Activated T-helper 1 cell treated with anti-CD3 and anti-CD28 coated beads, Interleukin-2, amount 50 U/mL, for 16 hours (primary cell): ENCODE results near the gene CPNE4.
"Not testable (repeated sequence)": the region's sequence is repeated elsewhere in the genome, so short reads cannot be mapped to it uniquely, and the experiment has no call there.

Experiments used
- DNase-seq, 2 donors: peaks; one replicate each; pipeline ENCODE4 v3.0.0-alpha.2; 2020; ENCODE audit warnings: low read depth in 1 of 2, low spot score in 1 of 2

CPNE4 gene

GRCh38 chr3:131963442-131963841, 71.4 kb downstream of the CPNE4 start:
- DNase-seq = not testable (repeated sequence)

GRCh38 chr3:131962982-131963381, 71.8 kb downstream of the CPNE4 start:
- DNase-seq = no peak

- no peak for DNase-seq
Observed at GRCh38 chr3:131960324-131960723, 74.5 kb downstream of the CPNE4 start.

GRCh38 chr3:131957980-131958379, 76.8 kb downstream of the CPNE4 start:
- DNase-seq = no peak

- no peak for DNase-seq
Observed at GRCh38 chr3:131957511-131957910, 77.3 kb downstream of the CPNE4 start.

- DNase-seq = no peak
Observed at GRCh38 chr3:131948806-131949205, 86.0 kb downstream of the CPNE4 start.

GRCh38 chr3:131944676-131945075, 90.1 kb downstream of the CPNE4 start:
- no peak for DNase-seq

- DNase-seq = no peak
Observed at GRCh38 chr3:131933665-131934064, 101.1 kb downstream of the CPNE4 start.

- DNase-seq = no peak
Observed at GRCh38 chr3:131928593-131928992, 106.2 kb downstream of the CPNE4 start.

GRCh38 chr3:131925571-131925970, 109.2 kb downstream of the CPNE4 start:
- no peak for DNase-seq

- DNase-seq = no peak
Observed at GRCh38 chr3:131922356-131922755, 112.5 kb downstream of the CPNE4 start.

- no peak for DNase-seq
Observed at GRCh38 chr3:131917006-131917405, 117.8 kb downstream of the CPNE4 start.

GRCh38 chr3:131914090-131914691, 120.6 kb downstream of the CPNE4 start:
- no peak for DNase-seq

GRCh38 chr3:131912255-131912654, 122.6 kb downstream of the CPNE4 start:
- DNase-seq = no peak

GRCh38 chr3:131907796-131908195, 127.0 kb downstream of the CPNE4 start:
- DNase-seq = no peak

GRCh38 chr3:131903988-131904415, 130.8 kb downstream of the CPNE4 start:
- no peak for DNase-seq

- DNase-seq = no peak
Observed at GRCh38 chr3:131901686-131902085, 133.1 kb downstream of the CPNE4 start.

- DNase-seq = no peak
Observed at GRCh38 chr3:131900891-131901290, 133.9 kb downstream of the CPNE4 start.

- no peak for DNase-seq
Observed at GRCh38 chr3:131899021-131899420, 135.8 kb downstream of the CPNE4 start.

GRCh38 chr3:131898346-131898745, 136.5 kb downstream of the CPNE4 start:
- no peak for DNase-seq

GRCh38 chr3:131896285-131896684, 138.5 kb downstream of the CPNE4 start:
- no peak for DNase-seq

- DNase-seq = no peak
Observed at GRCh38 chr3:131895766-131896165, 139.0 kb downstream of the CPNE4 start.

- DNase-seq = no peak
Observed at GRCh38 chr3:131892331-131892730, 142.5 kb downstream of the CPNE4 start.

GRCh38 chr3:131885871-131886270, 148.9 kb downstream of the CPNE4 start:
- DNase-seq = not testable (repeated sequence)
